ES-I3 (cell line): Measurements from ENCODE around the gene GPS1.

Source experiments
- H3K36me3 ChIP-seq: 2 replicates; pipeline ENCODE4 v1.6.1; 2013; ENCODE audit warnings: mild to moderate bottlenecking, low read length, control low read depth, moderate library complexity; ENCODE audit not compliant: insufficient read depth
- H3K4me1 ChIP-seq: 2 replicates; pipeline ENCODE4 v1.6.1; 2013; ENCODE audit warnings: mild to moderate bottlenecking, control low read depth, low read length; ENCODE audit not compliant: insufficient read depth
- H3K9ac ChIP-seq: 2 replicates; pipeline ENCODE4 v1.6.1; 2013; ENCODE audit warnings: low read depth, mild to moderate bottlenecking, low read length, moderate library complexity
- H3K9me3 ChIP-seq: 2 replicates; pipeline ENCODE4 v1.6.1; 2013; ENCODE audit warnings: mild to moderate bottlenecking, low read length, moderate library complexity; ENCODE audit not compliant: control insufficient read depth, insufficient read depth

Gene GPS1

GRCh38 chr17:82050761-82051641 lies 697 bp upstream of the GPS1 start:
- Histone ChIP-seq H3K36me3 (peaks cover 5% of the 10 kb centered on the region), H3K9me3 (no peaks in the 10 kb centered on the region), H3K9ac (peak overlapping the region; percentile 64), H3K4me1 (no peaks in the 10 kb centered on the region; the same call in 1 of the 2 replicates)

- Histone ChIP-seq H3K4me1 (no peaks in the 10 kb centered on the region; the same call in 1 of the 2 replicates), H3K9me3 (no peaks in the 10 kb centered on the region), H3K9ac (peak overlapping the region; percentile 61), H3K36me3 (peaks cover 5% of the 10 kb centered on the region)
Observed at GRCh38 chr17:82052638-82053059, 951 bp downstream of the GPS1 start.

GRCh38 chr17:82053130-82053529 lies 1.4 kb downstream of the GPS1 start:
- H3K36me3 ChIP-seq: peaks cover 7% of the 10 kb centered on the region; the same call in 1 of the 2 replicates
- no peaks in the 10 kb centered on the region; the same call in 1 of the 2 replicates for H3K4me1 ChIP-seq
- no peak overlapping the region for H3K9ac ChIP-seq
- H3K9me3 ChIP-seq: no peaks in the 10 kb centered on the region

GRCh38 chr17:82053556-82054263 lies 2.0 kb downstream of the GPS1 start:
- Histone ChIP-seq H3K9me3 (no peaks in the 10 kb centered on the region), H3K4me1 (no peaks in the 10 kb centered on the region; the same call in 1 of the 2 replicates), H3K36me3 (peaks cover 7% of the 10 kb centered on the region; the same call in 1 of the 2 replicates), H3K9ac (no peak overlapping the region)

GRCh38 chr17:82054351-82055022 lies 2.8 kb downstream of the GPS1 start:
- Histone ChIP-seq H3K36me3 (peaks cover 7% of the 10 kb centered on the region; the same call in 1 of the 2 replicates), H3K9me3 (no peaks in the 10 kb centered on the region), H3K4me1 (no peaks in the 10 kb centered on the region; the same call in 1 of the 2 replicates), H3K9ac (no peak overlapping the region)

GRCh38 chr17:82055023-82055964 lies 3.6 kb downstream of the GPS1 start:
- Histone ChIP-seq H3K36me3 (peaks cover 10% of the 10 kb centered on the region; the same call in 1 of the 2 replicates), H3K9ac (no peak overlapping the region), H3K4me1 (no peaks in the 10 kb centered on the region; the same call in 1 of the 2 replicates)

GRCh38 chr17:82055965-82056728 lies 4.4 kb downstream of the GPS1 start:
- no peak overlapping the region for H3K9ac ChIP-seq
- H3K36me3 ChIP-seq: peaks cover 11% of the 10 kb centered on the region; the same call in 1 of the 2 replicates
- no peaks in the 10 kb centered on the region for H3K9me3 ChIP-seq
- no peaks in the 10 kb centered on the region for H3K4me1 ChIP-seq

More at GRCh38 chr17:82055023-82055964, 3.6 kb downstream of the GPS1 start:
- no peaks in the 10 kb centered on the region for H3K9me3 ChIP-seq

- H3K36me3 ChIP-seq: peaks cover 14% of the 10 kb centered on the region
- H3K4me1 ChIP-seq: no peaks in the 10 kb centered on the region
- no peaks in the 10 kb centered on the region for H3K9me3 ChIP-seq
- no peak overlapping the region for H3K9ac ChIP-seq
Observed at GRCh38 chr17:82056729-82057621, 5.3 kb downstream of the GPS1 start.

- Histone ChIP-seq H3K36me3 (peaks cover 20% of the 10 kb centered on the region), H3K4me1 (no peaks in the 10 kb centered on the region), H3K9me3 (no peaks in the 10 kb centered on the region), H3K9ac (no peak overlapping the region)
Observed at GRCh38 chr17:82058230-82058854, 6.6 kb downstream of the GPS1 start.

GRCh38 chr17:82058855-82059249 lies 7.2 kb downstream of the GPS1 start:
- Histone ChIP-seq H3K36me3 (peaks cover 20% of the 10 kb centered on the region), H3K9ac (no peak overlapping the region), H3K9me3 (no peaks in the 10 kb centered on the region), H3K4me1 (no peaks in the 10 kb centered on the region)

- H3K9ac ChIP-seq: no peak overlapping the region
- H3K9me3 ChIP-seq: no peaks in the 10 kb centered on the region
- H3K36me3 ChIP-seq: peaks cover 20% of the 10 kb centered on the region
- no peaks in the 10 kb centered on the region for H3K4me1 ChIP-seq
Observed at GRCh38 chr17:82059272-82060000, 7.7 kb downstream of the GPS1 start.
